Measurements from ENCODE around the gene HBA2.
"Not testable (repeated sequence)": the region's sequence is repeated elsewhere in the genome, so short reads cannot be mapped to it uniquely, and the experiment has no call there.

The HBA2 gene

DNA sequence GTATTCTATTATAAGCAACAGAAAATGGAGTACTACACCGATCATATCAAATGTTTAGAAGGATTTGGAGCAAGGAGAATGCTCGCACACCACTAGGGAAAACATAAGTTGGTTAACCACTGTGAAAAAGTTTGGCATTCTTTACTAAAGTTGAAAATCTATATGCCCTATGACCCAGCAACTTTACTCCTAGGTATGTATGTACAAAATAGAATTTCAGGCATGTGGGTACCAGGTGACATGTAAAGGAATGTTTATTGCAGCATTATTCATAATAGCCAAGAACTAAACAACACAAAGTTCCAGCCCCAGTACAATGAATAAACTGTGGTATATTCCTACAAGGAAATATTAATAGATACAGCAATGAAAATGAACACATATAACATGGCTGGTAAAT is 26.0 kb upstream of the HBA2 start:
- H3K4me3 ChIP-seq (ENCODE audit: control insufficient read depth, low read depth, low read length): no peak overlapping the region
- DNase-seq (ENCODE audit: low read depth): no peak
- TF ChIP-seq, protein P1, sequence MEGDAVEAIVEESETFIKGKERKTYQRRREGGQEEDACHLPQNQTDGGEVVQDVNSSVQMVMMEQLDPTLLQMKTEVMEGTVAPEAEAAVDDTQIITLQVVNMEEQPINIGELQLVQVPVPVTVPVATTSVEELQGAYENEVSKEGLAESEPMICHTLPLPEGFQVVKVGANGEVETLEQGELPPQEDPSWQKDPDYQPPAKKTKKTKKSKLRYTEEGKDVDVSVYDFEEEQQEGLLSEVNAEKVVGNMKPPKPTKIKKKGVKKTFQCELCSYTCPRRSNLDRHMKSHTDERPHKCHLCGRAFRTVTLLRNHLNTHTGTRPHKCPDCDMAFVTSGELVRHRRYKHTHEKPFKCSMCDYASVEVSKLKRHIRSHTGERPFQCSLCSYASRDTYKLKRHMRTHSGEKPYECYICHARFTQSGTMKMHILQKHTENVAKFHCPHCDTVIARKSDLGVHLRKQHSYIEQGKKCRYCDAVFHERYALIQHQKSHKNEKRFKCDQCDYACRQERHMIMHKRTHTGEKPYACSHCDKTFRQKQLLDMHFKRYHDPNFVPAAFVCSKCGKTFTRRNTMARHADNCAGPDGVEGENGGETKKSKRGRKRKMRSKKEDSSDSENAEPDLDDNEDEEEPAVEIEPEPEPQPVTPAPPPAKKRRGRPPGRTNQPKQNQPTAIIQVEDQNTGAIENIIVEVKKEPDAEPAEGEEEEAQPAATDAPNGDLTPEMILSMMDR (IDR thresholded peaks at IDR 0.05; ENCODE audit: control insufficient read depth, insufficient read depth, low read depth, low read length, missing control alignments): no peak

DNA sequence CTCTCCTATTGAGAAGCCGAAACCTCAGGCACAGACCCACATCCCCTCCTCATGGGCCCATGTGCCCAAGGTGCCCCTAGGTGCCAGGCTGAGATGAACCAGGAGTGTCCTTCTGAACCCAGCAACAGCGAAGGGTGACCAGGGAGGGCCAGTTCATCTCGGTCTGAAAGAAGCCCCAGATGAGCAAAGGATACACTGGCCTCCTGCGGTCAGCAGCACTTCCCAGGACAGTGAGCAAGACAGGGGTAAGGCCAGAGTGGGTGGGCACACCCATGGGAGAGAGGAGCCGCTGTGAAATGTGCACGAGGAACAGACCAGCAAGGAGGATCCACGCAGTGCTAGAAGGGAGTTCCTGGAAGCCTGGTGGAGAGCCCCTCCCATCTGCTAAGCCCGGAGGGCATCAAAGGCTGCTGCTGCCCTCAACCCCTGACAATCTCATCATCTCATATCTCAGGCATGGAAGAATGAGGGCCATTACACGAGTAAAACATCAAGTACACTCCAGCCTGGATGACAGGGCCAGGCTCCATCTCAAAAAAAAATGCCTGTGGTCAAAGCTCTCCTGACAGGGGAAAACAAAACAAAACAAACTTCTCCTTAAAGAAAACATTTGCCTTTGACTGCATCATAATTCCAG is 23.5 kb upstream of the HBA2 start:
- DNase-seq (ENCODE audit: low read depth): no peak
- TF ChIP-seq, protein P1 (IDR thresholded peaks at IDR 0.05; ENCODE audit: control insufficient read depth, insufficient read depth, low read depth, low read length, missing control alignments): no peak
- H3K4me3 ChIP-seq (ENCODE audit: control insufficient read depth, low read depth, low read length): no peak overlapping the region

DNA sequence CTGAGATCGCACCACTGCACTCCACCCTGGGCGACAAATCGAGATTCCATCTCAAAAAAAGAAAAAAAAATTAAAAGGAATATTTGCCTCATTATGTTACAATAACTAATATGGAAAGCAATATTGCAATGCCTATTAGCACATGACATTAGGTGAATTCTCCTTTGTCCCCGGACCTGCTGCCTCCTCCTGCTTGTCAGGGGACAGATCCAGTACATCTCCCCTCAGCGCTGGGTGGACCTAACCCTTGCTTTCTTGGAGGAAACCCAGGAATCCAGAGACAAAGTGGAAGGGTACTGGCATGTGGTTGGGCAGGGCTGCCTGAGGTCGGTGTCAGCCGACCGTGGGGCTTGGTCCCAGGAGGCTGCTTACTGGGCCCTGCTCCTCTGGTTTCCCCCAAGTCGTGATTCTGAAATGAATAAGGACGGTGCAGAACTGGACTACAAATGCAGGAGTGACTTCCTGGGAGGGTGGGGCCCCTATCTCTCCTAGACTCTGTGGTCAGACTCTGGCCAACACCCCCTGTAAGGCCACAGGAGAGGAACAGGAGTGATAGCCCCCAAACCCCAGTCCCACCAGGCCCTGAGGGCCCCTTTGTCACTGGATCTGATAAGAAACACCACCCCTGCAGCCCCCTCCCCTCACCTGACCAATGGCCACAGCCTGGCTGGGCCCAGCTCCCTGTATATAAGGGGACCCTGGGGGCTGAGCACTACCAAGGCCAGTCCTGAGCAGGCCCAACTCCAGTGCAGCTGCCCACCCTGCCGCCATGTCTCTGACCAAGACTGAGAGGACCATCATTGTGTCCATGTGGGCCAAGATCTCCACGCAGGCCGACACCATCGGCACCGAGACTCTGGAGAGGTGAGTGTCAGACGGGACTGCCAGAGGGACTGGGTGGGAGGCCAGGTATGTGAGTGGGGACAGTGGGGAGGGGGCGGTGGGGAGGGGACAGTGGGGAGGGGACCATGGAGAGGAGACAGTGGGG is 20.2 kb upstream of the HBA2 start, which contains the start of gene HBZ:
Gene HBZ (plus strand): TSS at position 504 of the 988 bp plus-strand sequence. CDS start 266 bp downstream, at position 770.
- TF ChIP-seq, protein P1 (IDR thresholded peaks at IDR 0.05; ENCODE audit: control insufficient read depth, insufficient read depth, low read depth, low read length, missing control alignments): no peak
- no peak for DNase-seq (ENCODE audit: low read depth)
- no peak within 1 kb of the TSS for H3K4me3 ChIP-seq (ENCODE audit: control insufficient read depth, low read depth, low read length)

DNA sequence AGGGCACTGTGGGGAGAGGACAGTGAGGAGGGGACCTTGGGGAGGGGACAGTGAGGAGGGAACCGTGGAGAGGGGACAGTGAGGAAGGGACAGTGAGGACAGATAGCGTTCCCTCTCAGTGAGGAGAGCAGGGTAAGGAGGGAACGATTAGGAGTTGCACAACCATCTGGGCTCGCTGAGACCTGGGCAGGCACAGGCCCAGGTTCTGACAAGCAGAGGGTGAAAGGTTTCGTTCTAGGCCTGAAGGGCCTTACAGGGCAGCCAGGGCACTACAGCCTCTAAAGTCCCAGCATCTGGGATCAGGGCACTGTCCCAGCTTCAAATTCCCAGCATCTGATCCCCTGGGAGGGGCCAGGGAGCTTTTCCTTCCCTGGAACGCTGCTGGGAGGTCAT is 19.6 kb upstream of the HBA2 start:
- not testable (repeated sequence) for H3K4me3 ChIP-seq (ENCODE audit: control insufficient read depth, low read depth, low read length); DNase-seq (ENCODE audit: low read depth)

DNA sequence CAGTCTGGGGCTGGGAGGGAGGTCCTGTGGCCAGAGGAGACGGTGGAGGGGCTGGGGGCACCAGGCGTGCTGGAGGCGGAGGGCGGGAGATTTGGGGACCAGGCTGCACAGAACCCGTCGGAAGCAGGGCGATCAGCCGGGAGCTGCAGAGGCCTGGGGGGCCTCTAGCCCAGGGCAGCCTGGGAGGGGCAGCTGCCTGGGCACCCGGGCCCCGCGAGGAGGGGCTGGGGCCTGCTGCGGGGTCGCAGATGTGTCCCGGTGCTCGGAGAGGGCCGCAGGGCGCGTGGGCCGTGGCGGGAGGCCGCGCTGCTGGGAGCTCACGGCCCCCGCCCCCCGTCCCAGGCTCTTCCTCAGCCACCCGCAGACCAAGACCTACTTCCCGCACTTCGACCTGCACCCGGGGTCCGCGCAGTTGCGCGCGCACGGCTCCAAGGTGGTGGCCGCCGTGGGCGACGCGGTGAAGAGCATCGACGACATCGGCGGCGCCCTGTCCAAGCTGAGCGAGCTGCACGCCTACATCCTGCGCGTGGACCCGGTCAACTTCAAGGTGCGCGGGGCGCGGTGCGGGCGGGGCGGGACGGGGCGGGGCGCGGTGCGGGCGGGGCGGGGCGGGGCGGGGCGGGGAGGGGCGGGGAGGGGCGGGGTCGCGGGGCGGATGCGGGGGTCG is 19.0 kb upstream of the HBA2 start:
- DNase-seq (ENCODE audit: low read depth); H3K4me3 ChIP-seq (ENCODE audit: control insufficient read depth, low read depth, low read length): not testable (repeated sequence)

DNA sequence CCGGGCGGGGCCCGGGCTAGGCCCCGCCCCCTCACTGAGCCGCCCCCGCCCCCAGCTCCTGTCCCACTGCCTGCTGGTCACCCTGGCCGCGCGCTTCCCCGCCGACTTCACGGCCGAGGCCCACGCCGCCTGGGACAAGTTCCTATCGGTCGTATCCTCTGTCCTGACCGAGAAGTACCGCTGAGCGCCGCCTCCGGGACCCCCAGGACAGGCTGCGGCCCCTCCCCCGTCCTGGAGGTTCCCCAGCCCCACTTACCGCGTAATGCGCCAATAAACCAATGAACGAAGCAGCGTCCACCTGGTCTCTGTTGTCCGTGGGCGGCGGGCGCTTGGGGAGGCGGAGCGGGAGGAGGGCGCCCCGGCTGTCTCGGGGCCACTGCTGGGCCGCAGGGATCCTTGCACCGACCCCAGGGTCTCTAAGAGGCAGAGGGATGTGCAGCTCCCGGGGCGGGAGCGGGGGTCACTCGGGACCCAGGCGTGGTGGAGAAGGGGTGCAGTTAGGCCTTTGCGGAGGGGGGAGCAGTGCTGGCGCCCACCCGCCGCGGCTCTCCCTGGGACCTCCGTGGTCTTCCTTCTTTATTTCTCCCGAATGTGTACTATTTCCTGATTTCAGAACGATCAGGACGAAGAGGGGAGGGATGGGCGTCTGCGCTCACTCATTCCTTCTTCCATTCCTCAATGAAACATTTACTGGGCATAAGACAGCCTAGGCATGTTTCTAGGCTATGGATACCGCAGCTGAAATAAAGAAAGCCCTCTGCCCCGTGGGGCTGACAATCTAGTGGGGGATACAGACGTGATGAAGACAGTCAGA is 18.3 kb upstream of the HBA2 start:
- H3K4me3 ChIP-seq (ENCODE audit: control insufficient read depth, low read depth, low read length): peak overlapping the region; percentile 10
- no peak for DNase-seq (ENCODE audit: low read depth)
- TF ChIP-seq, protein P1 (IDR thresholded peaks at IDR 0.05; ENCODE audit: control insufficient read depth, insufficient read depth, low read depth, low read length, missing control alignments): no peak

DNA sequence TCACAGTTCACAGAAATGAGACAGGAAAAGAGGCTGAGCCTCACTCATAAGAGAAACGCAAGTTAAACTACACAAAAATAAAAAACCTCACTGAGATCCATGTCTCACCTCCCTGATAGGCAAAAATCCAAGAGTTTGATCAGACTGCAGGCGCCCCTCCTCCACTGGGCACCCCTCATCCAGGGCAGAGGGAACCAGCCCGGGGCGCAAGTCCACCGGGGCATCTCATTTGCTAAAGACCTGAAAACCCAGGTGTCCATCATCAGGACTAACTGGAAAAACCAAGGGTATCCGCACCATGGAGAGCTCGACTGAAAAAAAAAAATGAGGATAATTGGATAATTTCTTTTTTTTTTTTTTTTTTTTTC is 17.7 kb upstream of the HBA2 start:
- TF ChIP-seq, protein P1 (IDR thresholded peaks at IDR 0.05; ENCODE audit: control insufficient read depth, insufficient read depth, low read depth, low read length, missing control alignments): no peak
- H3K4me3 ChIP-seq (ENCODE audit: control insufficient read depth, low read depth, low read length): no peak overlapping the region
- no peak for DNase-seq (ENCODE audit: low read depth)

Measured in AG09309 (cell line).